ENCODE data around the gene KMT5C.

KMT5C gene

DNA sequence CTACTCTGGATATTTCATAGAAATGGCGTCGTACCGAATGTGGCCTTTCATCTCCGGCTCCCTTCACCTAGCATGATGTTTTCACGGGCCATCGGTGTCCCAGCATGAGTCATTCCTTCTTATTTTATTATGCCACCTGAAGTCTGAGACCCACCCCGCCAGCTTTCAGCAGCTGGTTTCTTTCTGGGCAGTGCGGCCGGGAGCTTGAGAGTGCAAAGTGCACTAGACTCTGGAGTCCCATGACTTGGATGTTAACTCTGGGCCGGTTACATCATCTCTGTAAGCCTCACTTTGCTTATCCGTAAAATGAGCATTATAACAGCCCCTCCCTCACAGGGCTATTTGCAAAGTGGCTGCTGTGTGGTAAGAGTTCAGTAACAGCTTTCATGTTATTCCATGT, 5.8 kb upstream of the KMT5C start:
- no peak overlapping the region for H3K27ac ChIP-seq
- no peak for DNase-seq (ENCODE audit: low spot score)
- TF ChIP-seq, protein P1, sequence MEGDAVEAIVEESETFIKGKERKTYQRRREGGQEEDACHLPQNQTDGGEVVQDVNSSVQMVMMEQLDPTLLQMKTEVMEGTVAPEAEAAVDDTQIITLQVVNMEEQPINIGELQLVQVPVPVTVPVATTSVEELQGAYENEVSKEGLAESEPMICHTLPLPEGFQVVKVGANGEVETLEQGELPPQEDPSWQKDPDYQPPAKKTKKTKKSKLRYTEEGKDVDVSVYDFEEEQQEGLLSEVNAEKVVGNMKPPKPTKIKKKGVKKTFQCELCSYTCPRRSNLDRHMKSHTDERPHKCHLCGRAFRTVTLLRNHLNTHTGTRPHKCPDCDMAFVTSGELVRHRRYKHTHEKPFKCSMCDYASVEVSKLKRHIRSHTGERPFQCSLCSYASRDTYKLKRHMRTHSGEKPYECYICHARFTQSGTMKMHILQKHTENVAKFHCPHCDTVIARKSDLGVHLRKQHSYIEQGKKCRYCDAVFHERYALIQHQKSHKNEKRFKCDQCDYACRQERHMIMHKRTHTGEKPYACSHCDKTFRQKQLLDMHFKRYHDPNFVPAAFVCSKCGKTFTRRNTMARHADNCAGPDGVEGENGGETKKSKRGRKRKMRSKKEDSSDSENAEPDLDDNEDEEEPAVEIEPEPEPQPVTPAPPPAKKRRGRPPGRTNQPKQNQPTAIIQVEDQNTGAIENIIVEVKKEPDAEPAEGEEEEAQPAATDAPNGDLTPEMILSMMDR (IDR thresholded peaks at IDR 0.05), result no peak
- H3K4me3 ChIP-seq, result no peak overlapping the region

DNA sequence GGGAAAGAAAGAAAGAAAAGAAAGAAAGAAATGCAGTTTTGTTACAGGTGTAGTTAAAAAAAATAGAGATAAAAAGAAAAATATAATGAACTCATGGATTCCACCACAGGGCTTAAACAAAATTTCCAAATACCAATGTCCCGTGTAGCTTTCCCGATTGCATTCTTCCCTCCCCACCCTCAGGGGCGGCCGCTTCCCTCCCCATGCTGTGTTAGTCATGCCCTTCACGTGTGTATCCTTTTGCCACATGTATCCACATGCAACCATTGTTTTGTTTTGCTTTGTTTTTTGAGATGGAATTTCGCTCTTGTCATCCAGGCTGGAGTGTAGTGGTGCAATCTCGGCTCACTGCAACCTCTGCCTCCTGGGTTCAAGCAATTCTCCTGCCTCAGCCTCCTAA, 3.6 kb upstream of the KMT5C start:
- no peak overlapping the region for H3K4me3 ChIP-seq

DNA sequence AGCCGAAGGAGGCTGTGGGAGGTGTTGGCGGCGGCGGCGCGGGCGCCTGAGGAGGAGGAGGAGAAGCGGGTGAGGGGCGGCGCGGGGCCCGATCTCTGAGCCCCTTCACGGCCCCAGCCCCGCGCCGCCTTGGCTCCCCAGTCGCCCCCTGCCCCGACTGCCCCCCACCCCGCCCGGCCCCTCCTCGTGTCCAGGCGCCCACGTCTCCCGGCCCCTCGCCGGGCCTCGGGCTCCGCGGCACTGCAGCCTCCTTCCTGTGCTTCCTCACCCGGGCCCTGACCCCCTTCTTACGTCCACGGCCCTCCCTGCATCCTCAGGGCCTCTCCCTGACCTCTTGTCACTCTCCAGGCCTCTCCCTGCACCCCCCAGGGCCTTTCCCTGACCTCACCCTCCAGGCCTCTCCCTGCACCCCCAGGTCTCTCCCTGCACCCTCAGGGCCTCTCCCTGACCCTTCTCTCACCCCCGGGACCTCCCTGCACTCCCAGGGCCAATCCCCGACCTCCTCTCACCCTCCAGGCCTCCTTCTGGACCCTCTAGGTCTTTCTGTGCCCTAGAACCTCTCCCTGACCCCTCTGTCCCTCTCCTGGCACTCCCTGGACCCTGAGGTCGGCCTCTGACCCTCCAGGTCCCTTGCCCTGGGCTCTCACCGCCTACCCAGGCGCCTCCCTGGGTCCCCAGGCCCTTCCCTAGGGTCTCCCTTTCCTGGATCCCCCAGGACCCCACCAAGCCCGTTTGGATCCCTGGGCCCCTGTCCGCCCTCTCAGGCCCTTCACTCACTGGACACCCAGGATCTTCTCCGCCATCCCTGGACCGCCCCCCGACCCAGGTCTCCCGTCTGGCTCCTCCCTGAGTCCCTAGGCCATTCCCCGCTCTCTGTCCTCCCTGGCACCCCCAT, 460 bp downstream of the KMT5C start:
- H3K27ac ChIP-seq, result peak overlapping the region; percentile 82 to 93
- peak overlapping the region; percentile 75 for H3K4me3 ChIP-seq
- DNase-seq (ENCODE audit: low spot score), result no peak
- TF ChIP-seq, protein P1 (IDR thresholded peaks at IDR 0.05), result no peak

More for the DNA sequence above, 3.6 kb upstream of the KMT5C start:
- TF ChIP-seq, protein P1 (IDR thresholded peaks at IDR 0.05), result no peak
- no peak overlapping the region for H3K27ac ChIP-seq
- DNase-seq (ENCODE audit: low spot score), result no peak

DNA sequence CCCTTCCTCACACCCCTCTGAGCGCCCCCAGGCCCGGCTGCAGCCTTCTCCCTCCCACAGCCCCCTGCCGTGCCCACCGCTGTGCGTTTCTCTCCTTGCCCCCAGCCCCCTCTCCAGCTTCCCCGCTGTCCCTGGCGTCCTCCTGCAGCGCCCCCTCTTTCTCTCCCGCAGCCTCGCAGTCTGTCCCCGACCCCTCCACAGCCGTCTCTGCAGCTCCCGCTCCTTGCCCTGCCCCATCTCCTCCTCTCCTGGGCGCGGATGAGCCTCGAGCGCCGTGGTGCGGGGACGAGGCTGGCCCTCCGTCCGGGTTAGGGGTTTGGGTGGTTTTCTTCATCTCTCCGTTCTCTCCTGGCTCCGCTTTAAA, 1.1 kb downstream of the KMT5C start:
- DNase-seq (ENCODE audit: low spot score), result no peak
- H3K4me3 ChIP-seq, result peak overlapping the region; percentile 75
- TF ChIP-seq, protein P1 (IDR thresholded peaks at IDR 0.05), result no peak
- H3K27ac ChIP-seq, result peak overlapping the region; percentile 47 to 93

DNA sequence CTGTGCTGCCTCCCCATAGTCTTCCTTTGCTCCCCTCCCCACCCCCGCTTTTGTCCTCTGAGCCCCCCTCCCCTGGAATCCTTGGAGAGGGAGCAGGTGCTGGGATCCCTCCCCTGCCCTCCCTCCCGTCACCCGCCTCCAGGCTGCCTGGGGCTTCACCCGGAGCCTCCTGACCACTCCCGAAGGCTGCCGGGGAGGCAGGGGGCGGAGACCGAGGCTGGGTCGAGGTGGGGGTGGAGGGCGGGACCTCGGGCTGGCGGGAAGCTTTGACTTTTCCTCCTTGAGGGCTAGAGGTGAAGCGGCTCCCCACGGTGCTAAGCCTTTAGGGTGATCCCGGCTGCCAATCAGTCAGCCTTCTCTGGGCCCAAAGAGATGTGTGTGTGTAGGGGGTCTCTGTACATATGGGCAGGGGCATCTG, 1.5 kb downstream of the KMT5C start:
- no peak for DNase-seq (ENCODE audit: low spot score)
- Histone ChIP-seq H3K27ac (peak overlapping the region; percentile 47 to 93), H3K4me3 (peak overlapping the region; percentile 75)
- TF ChIP-seq, protein P1 (IDR thresholded peaks at IDR 0.05), result no peak

DNA sequence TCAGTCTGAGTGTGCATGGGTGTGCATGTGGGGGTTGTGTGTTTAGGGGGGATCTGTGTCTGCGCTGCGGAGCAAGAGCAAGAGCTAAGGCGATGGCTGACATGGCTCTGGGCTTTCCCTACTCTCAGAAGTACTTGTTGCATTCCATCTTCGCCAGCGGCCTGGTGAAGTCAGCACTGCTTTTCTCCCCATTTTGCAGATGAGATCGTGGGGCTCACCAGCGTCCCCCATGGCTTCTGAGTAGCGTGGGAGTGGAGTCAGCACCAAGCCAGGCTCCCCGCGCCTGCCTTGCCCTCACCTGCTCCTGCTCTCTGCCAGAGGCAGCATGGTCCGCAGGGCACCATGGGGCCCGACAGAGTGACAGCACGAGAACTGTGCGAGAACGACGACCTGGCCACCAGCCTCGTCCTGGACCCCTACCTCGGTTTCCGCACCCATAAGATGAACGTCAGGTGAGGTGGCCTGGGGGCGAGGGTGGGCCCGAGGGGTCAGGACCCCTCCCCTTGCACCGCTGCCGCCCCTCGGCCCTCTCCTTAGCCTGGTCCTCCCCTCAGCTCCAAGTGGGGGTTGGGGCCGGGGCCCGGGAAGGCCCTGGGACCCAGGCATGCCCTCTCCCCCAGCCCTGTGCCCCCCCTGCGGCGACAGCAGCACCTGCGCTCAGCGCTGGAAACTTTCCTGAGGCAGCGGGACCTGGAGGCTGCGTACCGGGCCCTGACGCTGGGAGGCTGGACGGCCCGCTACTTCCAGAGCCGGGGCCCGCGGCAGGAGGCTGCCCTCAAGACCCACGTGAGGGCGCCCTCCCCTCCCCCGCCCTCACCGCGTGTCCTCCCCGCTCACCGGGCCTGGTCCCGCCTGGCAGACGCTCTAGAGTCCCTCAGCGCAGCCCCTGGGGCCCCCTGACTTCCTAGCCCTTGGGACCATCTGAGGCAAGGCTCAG, 2.2 kb downstream of the KMT5C start:
- TF ChIP-seq, protein P1 (IDR thresholded peaks at IDR 0.05), result no peak
- no peak for DNase-seq (ENCODE audit: low spot score)
- H3K4me3 ChIP-seq, result peak overlapping the region; percentile 75

More for the DNA sequence above, 2.2 kb downstream of the KMT5C start:
- H3K27ac ChIP-seq, result no peak overlapping the region

Data from coronary artery (tissue), 2 donors.